Measurements from ENCODE around the gene TRMT11.
"Not testable (repeated sequence)": the region's sequence is repeated elsewhere in the genome, so short reads cannot be mapped to it uniquely, and the experiment has no call there.

The TRMT11 gene

GRCh38 chr6:125956506-125957390, 29.6 kb upstream of the TRMT11 start, which contains the start of gene HINT3:
HINT3 (plus strand) TSS chr6:125956770; CDS start chr6:125956978, 208 bp downstream.
- DNase-seq (ENCODE audit: low spot score): peak; percentile 98

- DNase-seq (ENCODE audit: low spot score): no peak
Measured at GRCh38 chr6:125957391-125957693, 29.0 kb upstream of the TRMT11 start.

- DNase-seq (ENCODE audit: low spot score): no peak
Measured at GRCh38 chr6:125957845-125958244, 28.5 kb upstream of the TRMT11 start.

- no peak for DNase-seq (ENCODE audit: low spot score)
Measured at GRCh38 chr6:125959041-125959440, 27.3 kb upstream of the TRMT11 start.

- no peak for DNase-seq (ENCODE audit: low spot score)
Measured at GRCh38 chr6:125961117-125961516, 25.2 kb upstream of the TRMT11 start.

- no peak for DNase-seq (ENCODE audit: low spot score)
Measured at GRCh38 chr6:125962900-125963497, 23.3 kb upstream of the TRMT11 start.

- no peak for DNase-seq (ENCODE audit: low spot score)
Measured at GRCh38 chr6:125963817-125964216, 22.5 kb upstream of the TRMT11 start.

GRCh38 chr6:125966569-125966968, 19.8 kb upstream of the TRMT11 start:
- DNase-seq (ENCODE audit: low spot score): no peak

- no peak for DNase-seq (ENCODE audit: low spot score)
Measured at GRCh38 chr6:125968493-125968892, 17.8 kb upstream of the TRMT11 start.

GRCh38 chr6:125970760-125971159, 15.6 kb upstream of the TRMT11 start:
- DNase-seq (ENCODE audit: low spot score): no peak

GRCh38 chr6:125972478-125972877, 13.9 kb upstream of the TRMT11 start:
- DNase-seq (ENCODE audit: low spot score): not testable (repeated sequence)

GRCh38 chr6:125974214-125974866, 12.0 kb upstream of the TRMT11 start:
- DNase-seq (ENCODE audit: low spot score): peak; percentile 54

- DNase-seq (ENCODE audit: low spot score): no peak
Measured at GRCh38 chr6:125979101-125979500, 7.2 kb upstream of the TRMT11 start.

GRCh38 chr6:125981571-125982185, 4.7 kb upstream of the TRMT11 start:
- no peak for DNase-seq (ENCODE audit: low spot score)

- no peak for DNase-seq (ENCODE audit: low spot score)
Measured at GRCh38 chr6:125983246-125983945, 2.9 kb upstream of the TRMT11 start.

GRCh38 chr6:125984311-125984710, 2.0 kb upstream of the TRMT11 start:
- DNase-seq (ENCODE audit: low spot score): no peak

- DNase-seq (ENCODE audit: low spot score): no peak
Measured at GRCh38 chr6:125985522-125985921, 818 bp upstream of the TRMT11 start.

GRCh38 chr6:125985979-125986300, 400 bp upstream of the TRMT11 start:
- DNase-seq (ENCODE audit: low spot score): no peak

GRCh38 chr6:125987026-125987617, 782 bp downstream of the TRMT11 start:
- DNase-seq (ENCODE audit: low spot score): peak; percentile 40

- DNase-seq (ENCODE audit: low spot score): no peak
Measured at GRCh38 chr6:125988280-125988679, 1.9 kb downstream of the TRMT11 start.

GRCh38 chr6:125989631-125990030, 3.3 kb downstream of the TRMT11 start:
- no peak for DNase-seq (ENCODE audit: low spot score)

Data from SK-N-DZ (cell line).